Measurements from ENCODE around the gene ATP8A1. TPM values are rescaled to one million over a fixed set of nuclear protein-coding genes. Genes with fewer than 3 reads are reported as not detected.

The ATP8A1 gene
- total and polyA plus RNA-seq, 2 of the 4 experiments (the other 2 are of a cell fraction), result 0.12 to 0.36 TPM

GRCh38 chr4:42458657-42459056 is 198.2 kb downstream of the ATP8A1 start:
- no peak overlapping the region for H2AK5ac ChIP-seq (ENCODE audit: low read depth, low read length)
- no peak overlapping the region for H2BK5ac ChIP-seq (ENCODE audit: low read depth, low read length, poor library complexity, severe bottlenecking)
- H2BK20ac ChIP-seq (ENCODE audit: low read depth, low read length), result no peak overlapping the region
- H3K4me3 ChIP-seq (ENCODE audit: insufficient read depth, low read depth, low read length), result no peak overlapping the region
- TF ChIP-seq CTCF (conservative IDR thresholded peaks at IDR 0.05; ENCODE audit: low read depth, low read length), result no peak
- TF ChIP-seq ELK1 (IDR thresholded peaks at IDR 0.05; ENCODE audit: borderline replicate concordance, low read depth, low read length), result no peak
- no peak for TF ChIP-seq MAZ (IDR thresholded peaks at IDR 0.05; ENCODE audit: borderline replicate concordance, low read depth, low read length)
- no peak for TF ChIP-seq USF2 (IDR thresholded peaks at IDR 0.05; ENCODE audit: low read depth, low read length)
- TF ChIP-seq MAFK (IDR thresholded peaks at IDR 0.05; ENCODE audit: low read depth, low read length), result no peak
- TF ChIP-seq CHD1 (IDR thresholded peaks at IDR 0.05; ENCODE audit: low read depth, low read length), result no peak
- no peak for TF ChIP-seq RCOR1 (IDR thresholded peaks at IDR 0.05; ENCODE audit: insufficient replicate concordance, low read length)
- no peak for TF ChIP-seq BHLHE40 (IDR thresholded peaks at IDR 0.05; ENCODE audit: low read depth, low read length)
- no peak for TF ChIP-seq CEBPB (IDR thresholded peaks at IDR 0.05; ENCODE audit: low read depth, low read length)
- TF ChIP-seq NFE2L2 (IDR thresholded peaks at IDR 0.05; ENCODE audit: low read depth, low read length), result no peak
- TF ChIP-seq RAD21 (IDR thresholded peaks at IDR 0.05; ENCODE audit: low read length), result no peak
- TF ChIP-seq MXI1 (IDR thresholded peaks at IDR 0.05; ENCODE audit: borderline replicate concordance, low read depth, low read length), result no peak
- TF ChIP-seq POLR2A (IDR thresholded peaks at IDR 0.05; ENCODE audit: low read depth, low read length), result no peak
- TF ChIP-seq RFX5 (IDR thresholded peaks at IDR 0.05; ENCODE audit: low read depth, low read length), result no peak
- TF ChIP-seq FOS (IDR thresholded peaks at IDR 0.05; ENCODE audit: low read depth, low read length), result no peak
- TF ChIP-seq SMC3 (IDR thresholded peaks at IDR 0.05; ENCODE audit: low read depth, low read length), result no peak
- POLR2A ChIA-PET (ENCODE audit: unreplicated experiment), result no interaction called here
- H3K36me3 ChIP-seq (ENCODE audit: control insufficient read depth, insufficient read depth, low read length), result no peaks in the 10 kb centered on the region
- dilution Hi-C loops (cut with HindIII; ENCODE audit: low sequenced_read_pairs, unreplicated experiment) (no loop called here), in situ Hi-C loops (cut with MboI; ENCODE audit: low sequenced_read_pairs) (no loop called here), intact Hi-C loops (cut with micrococcal nuclease) (no loop called here)
- no peak overlapping the region for H4K91ac ChIP-seq (ENCODE audit: insufficient read depth, low read depth, low read length)
- no peak overlapping the region for H3K9ac ChIP-seq (ENCODE audit: low read depth, low read length)
- no peak overlapping the region for H3K4ac ChIP-seq (ENCODE audit: low read depth, low read length)
- H4K8ac ChIP-seq (ENCODE audit: low read depth in 2 of 2, low read length in 2 of 2), result no peak overlapping the region
- H3K4me1 ChIP-seq (ENCODE audit: control insufficient read depth, insufficient read depth, low read length), result no peaks in the 10 kb centered on the region
- no CpG with 5 or more reads among the region's 3 CpGs for WGBS, 2 experiments (ENCODE audit: extremely low coverage in 2 of 2, insufficient read length in 1 of 2)
- no peak overlapping the region for H2AK9ac ChIP-seq (replicated peaks; ENCODE audit: low read depth, low read length, poor library complexity)
- H3K18ac ChIP-seq (ENCODE audit: low read depth, low read length), result no peak overlapping the region
- H3K79me1 ChIP-seq (ENCODE audit: low read depth in 1 of 2, low read length in 2 of 2), result no peaks in the 10 kb centered on the region
- no peaks in the 10 kb centered on the region for H3K9me3 ChIP-seq (ENCODE audit: control insufficient read depth, insufficient read depth, low read length)
- H2BK120ac ChIP-seq (ENCODE audit: low read depth, low read length), result no peak overlapping the region
- no peak overlapping the region for H2AFZ ChIP-seq (replicated peaks; ENCODE audit: low read length, poor library complexity)
- H3K4me2 ChIP-seq (ENCODE audit: low read depth, low read length), result no peak overlapping the region
- no peaks in the 10 kb centered on the region for H3K9me1 ChIP-seq (ENCODE audit: insufficient read depth, low read length)
- no peak for DNase-seq
- H3K56ac ChIP-seq (ENCODE audit: extremely low read depth, insufficient read depth, low read length), result no peak overlapping the region
- no peak overlapping the region for H2BK15ac ChIP-seq (ENCODE audit: low read depth, low read length)
- no peak overlapping the region for H3K27ac ChIP-seq (ENCODE audit: insufficient read depth, low read length)
- no peak overlapping the region for H3K23ac ChIP-seq (ENCODE audit: low read depth, low read length)
- H3K27me3 ChIP-seq (ENCODE audit: control insufficient read depth, insufficient read depth, low read length), result no peaks in the 10 kb centered on the region
- H4K5ac ChIP-seq (ENCODE audit: low read depth, low read length), result no peak overlapping the region
- H3K14ac ChIP-seq (replicated peaks; ENCODE audit: low read depth, low read length), result no peak overlapping the region
- no peak for ATAC-seq (ENCODE audit: low read depth)
- CTCF ChIA-PET, result no interaction called here
- no TSS peak for BruUV-seq (replicated peaks)
- H4K20me1 ChIP-seq (ENCODE audit: insufficient read depth, low read length), result no peaks in the 10 kb centered on the region

All from IMR-90 (cell line).